GM15510 (cell line): ENCODE results near the gene SH3RF3.

Experiments
- POLR2A ChIP-seq: IDR thresholded peaks from 3 replicates; pipeline ENCODE4 v1.6.1; 2011; ENCODE audit warnings: borderline replicate concordance; ENCODE audit not compliant: insufficient read length; ENCODE audit errors: extremely low read depth

Gene SH3RF3

DNA sequence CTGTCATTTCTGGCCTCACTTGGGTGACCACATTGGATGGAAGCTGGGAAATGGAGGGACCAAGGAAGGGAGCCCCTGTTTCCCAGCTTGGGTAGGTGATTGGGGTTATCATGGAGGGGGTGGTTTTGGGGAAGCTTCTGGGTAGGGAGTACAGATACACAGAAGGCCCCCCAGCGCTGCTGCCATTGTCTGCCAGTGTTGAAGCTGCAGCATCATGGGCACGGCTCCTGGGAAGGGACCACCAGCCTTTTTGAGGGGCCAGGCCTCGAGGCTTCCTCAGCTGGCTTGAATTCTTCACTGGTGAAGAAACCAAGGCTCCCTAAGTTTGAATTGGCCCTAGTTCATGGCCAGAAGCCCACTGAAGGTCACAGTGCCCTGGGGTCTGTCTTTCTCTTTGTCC is 25.2 kb downstream of the SH3RF3 start:
- TF ChIP-seq POLR2A = no peak

DNA sequence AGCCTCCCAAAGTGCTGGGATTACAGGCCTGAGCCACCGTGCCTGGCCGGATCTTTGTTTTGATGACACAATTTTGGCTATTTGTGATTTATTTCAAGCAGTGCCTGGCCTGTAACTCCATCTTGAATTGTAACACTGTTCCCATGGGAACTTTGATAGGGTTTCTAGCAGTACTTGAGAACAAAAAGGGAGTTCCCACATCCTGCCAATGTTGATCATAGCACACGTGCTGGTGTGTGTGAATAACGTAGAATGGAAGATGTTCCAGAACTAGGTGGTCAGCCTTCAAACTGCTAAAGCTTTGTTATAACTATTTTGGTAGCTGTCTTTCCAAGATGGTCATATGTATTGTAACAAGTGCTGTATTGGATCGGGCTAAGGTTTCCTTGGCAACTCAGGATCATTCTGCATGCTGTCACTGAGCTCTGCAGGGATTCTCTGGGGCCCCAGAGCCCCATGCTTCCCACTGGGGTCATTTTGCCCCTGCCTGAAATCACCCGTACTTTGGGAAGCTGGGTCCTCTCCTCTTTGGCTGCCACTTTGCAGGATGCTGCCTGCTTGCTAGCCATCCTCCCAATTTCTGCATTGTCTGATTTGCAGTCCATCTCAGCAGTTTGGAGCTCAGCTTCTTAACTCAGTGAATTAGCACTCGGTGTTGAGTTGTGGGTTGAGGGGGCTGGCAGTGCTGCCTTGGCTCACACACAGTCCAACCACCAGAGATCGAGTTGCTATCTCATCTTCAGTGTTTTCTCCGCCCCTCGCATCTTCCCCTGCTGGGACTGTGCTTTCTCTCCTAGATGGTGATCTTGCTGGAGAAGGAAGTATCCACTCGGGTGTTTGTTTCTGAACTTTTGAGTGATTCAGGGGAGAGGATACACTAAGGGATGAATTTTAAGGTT is 26.8 kb downstream of the SH3RF3 start:
- no peak for TF ChIP-seq POLR2A

DNA sequence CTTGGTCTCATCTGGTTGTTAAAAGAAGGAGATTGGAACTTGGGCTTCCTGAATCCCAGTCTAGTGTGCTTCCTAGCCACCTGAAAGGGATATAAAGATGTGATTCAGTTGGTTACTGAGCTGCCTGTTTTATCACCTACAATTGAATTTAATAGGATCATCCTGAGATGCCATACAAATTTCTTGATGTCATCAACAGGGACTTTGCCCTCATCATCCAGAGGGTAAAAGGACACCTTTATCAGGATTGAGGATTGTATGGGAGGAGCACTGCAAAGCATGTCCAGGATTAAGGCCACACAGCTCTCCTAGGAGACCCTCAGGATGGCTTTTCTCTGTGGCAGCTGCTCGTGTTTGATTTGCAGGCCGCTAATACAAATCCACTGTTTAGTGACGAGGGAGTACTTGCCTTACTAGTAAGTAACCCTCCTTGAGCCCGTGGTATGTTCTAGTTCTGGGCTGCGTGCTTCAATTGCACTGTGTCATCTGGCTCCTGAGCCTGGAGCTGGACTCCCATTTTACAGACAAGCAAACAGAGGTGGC is 28.6 kb downstream of the SH3RF3 start:
- TF ChIP-seq POLR2A = no peak

DNA sequence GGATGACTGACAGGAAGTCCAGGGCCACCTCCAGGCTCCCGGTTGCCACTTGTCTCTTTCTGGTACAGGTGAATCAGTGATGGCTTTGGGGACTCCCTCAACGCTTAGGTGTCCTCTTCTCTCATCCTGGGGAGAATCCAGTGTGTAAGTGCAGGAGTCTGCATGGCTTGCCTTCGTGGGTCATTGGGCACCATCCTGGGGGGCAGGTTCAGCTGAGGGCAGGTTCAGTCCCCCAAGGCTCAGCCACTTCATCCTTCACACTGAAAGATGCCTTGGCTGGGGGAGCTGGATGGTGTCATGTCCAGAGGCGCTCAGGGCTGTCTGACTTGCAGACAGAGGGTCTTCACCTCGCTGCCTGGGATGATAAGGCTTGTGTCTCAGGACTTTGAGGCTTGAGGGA is 29.2 kb downstream of the SH3RF3 start:
- TF ChIP-seq POLR2A = no peak

DNA sequence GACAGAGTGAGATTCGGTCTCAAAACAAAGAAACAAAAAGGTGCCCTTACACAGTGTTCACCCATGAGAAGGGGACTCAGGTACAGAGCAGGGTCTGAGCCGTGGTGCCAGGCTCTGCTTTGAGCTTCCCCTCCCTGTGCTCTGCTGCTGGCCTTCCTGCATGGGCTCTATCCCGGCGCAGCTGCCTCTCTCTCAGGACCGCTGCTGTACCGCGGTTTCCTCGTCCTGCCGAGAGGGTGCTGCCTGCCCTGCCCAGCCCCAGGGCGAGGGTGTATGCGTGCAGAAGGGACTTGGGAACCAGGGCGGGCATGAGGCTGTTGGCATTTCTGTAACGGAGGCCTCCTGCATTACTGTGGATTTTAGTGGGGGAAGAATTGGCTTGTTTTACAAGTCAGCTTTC is 30.1 kb downstream of the SH3RF3 start:
- TF ChIP-seq POLR2A = no peak

DNA sequence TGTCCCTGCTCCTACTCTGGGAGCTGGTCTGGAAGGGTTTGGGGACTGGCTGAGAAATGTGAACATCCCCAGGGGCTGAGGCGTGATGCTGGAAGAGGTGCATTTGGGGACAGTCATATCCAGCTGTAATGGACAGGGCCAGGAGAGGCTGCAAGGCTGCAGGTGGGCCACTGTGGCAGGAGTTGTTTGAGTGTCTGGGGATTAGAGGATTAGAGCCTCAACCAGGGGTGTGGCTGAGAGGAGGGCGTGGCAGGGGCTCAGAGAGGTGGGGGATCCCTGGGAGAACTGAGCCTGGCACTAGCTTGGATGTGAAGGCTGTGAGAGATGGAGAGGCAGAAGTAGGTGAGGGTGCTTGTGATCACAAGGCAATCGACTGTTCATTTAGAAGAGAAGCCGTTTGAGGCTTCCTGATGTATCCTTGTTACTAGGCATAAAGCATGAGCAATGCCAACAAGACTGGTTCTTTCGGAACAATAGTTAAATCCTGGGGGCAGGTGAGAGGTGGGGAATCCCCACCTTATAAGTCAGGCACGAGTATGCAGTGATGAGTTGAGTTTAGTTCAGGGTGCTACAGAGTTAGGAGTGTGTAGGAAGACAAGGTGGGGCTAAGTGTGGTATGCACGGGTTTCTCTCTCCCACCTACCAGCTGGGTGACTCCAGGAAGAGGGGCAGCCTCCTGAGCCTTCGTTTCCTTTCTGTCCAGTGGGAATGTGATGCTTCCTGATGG is 31.9 kb downstream of the SH3RF3 start:
- TF ChIP-seq POLR2A = no peak

DNA sequence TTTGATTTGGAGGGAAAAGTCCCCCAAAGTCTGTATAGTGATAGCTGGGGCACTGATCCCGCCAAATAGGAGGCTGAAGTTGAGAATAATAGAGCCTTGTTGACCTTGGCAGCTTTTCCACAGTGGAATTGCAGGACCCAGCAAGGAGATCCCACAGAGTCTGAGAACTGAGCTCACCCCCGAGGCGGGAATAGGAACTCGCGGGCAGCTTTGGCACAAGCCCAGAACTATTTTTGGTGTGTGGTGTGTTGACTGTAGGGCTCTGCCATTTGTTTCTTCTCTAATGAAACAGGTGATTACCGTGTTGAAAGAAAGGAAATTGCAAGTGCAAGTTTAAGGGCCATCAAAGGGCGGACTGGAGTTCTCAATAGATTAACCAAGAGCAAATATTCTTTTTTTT is 34.0 kb downstream of the SH3RF3 start:
- no peak for TF ChIP-seq POLR2A

DNA sequence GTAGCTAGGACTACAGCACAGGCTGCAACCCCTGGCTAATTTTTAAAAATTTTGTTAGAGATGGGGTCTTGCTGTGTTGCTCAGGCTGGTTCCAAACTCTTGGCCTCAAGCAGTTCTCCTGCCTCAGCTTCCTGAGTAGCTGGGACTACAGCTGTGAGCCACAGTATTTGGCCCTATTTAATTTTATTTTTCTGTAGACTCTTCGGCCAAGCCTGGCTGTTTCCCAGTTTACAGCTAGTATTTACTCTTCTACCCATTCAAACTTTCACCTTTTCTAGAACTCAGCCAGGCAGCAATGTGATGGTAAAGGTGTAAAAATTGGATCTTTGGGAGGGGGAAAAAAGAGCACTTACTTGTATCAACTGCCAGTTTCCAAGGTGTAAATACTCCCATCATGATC is 35.3 kb downstream of the SH3RF3 start:
- no peak for TF ChIP-seq POLR2A

DNA sequence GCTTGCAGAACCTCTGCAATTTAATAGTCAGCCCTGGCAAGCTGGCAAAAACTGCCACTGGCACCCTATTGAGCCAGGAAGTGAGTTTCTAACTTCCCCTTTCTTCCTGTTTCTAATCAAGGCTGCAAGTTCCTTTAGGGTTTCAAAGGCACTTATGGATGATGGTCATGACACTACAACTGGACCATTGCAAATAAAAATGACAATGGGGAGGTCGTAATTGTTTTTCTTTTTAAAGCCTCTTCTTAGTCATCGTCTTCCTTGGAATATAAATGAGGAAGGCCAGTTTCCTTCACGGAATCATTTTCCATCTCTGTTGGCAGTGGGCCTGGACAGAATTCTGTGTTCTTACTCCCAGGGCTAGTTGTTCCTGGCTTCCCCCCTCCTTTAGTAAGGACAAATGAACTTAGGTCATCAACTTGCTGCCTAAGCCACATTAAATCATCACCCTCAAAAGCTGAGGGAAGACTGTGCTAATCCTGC is 35.8 kb downstream of the SH3RF3 start:
- no peak for TF ChIP-seq POLR2A

DNA sequence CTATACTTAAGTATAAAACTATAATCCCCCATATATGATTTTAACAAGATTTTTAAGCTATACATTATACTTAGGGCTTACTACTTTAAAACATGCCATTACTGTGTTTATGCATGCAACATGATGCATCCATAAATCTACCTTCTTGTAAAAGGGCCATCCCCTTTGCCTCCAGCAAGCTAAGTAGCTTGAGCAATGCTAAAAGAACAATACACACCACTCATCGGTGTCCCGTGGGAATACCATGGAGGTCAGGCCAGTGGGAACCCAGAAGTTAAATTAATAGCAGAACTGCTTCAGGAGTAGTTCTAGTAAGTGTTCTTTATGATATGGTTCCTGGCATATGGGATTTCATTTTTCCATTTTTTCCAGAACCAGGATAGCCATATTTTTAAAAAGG is 37.8 kb downstream of the SH3RF3 start:
- no peak for TF ChIP-seq POLR2A

DNA sequence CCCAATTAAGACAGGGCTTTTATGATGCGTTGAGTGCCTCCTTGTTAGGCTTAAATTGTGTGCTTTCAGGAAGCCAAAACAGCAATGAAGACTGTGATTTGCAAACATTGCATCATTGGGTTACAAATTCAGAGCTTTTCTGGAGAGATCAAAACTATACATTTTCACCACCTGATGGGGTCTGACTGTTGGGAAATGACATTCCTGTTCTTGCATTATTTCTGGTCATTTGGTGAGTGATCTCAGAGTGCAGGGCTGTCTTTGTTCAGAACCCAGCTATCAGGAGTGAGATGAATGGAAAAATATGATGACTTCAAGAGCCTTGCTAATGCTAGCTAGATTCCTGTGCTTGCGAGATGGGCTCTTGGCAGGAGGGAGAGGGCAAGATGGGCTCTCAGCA is 39.1 kb downstream of the SH3RF3 start:
- TF ChIP-seq POLR2A = no peak

DNA sequence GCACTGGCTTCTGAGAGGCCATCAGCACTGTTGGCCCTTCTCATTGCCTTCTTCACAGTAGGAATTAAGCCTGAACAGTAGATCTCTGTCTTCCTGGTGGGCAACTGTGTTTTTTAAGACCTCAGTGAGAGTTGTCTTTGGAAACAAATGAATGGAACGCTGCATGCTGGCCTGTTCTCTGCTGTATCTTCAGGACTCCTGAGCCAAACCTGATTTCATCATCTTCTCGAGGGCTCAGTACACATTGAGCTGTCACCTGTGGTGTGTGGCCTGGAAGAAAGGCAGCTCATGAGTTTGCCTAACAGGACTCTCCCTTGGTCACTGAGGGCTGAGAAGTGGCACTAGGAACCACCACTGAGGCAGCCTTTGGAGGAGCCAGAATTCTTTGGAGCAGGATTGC is 39.7 kb downstream of the SH3RF3 start:
- TF ChIP-seq POLR2A = no peak

DNA sequence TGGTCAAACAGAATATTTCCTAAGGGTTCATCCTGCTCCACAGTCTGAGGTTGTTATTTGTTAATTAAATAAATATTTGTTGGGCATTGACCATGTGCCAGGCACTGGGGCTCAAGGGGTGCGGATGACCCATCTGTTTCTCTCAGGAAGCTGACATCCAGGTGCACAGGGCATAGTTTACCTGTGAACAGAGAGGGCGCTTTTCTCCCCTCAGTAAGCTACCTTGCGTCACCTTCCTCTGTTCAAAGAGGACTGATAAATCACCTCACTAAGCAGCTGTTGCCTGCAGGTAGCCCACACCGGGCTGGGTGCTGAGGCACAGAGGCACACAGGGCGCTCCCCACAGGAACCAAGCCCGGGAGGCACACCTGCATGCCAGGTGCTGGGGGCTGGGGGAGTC is 41.6 kb downstream of the SH3RF3 start:
- TF ChIP-seq POLR2A = no peak

DNA sequence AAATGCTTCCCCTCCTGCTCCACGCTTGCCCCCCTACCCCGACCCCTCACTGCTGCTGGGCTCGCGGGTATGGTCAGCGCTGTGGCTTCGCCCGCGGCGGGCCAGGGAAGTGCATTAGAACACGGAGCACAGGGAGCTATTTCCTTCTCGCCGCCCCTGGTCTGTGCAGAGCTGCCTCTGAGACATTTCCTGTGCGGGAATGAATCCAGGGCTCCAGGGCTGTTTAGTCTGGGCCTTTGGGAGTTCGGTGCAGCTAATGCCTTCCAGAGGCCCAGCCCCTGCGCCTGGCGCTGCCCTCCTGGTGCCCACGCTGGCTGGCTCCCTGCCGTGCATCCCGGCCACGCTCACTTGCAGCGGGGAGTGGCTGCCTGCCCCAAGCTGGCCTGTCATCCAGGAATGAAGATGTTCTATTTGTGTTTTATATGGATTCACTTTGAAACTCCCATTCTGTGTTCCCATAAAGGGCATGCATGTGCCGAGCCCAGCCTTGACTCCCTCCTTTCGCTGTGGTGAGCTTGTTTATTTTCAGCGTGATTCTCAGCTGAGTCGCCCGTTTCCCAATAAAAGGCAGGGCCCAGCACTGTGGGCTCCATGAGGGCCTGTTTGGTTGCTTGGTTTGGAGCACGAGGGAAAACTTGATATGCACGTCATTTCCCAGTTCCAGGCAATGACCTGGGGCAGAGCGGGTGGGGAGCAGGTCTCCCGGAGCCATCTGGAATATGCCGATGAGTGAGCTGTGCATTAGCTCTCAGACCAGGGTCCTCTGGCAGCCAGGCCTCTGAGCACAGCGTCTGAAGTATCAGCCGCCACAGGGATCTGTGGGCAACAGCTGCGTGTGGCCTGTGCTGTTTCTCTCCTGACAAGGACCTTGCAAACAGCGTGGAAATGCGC is 42.7 kb downstream of the SH3RF3 start:
- no peak for TF ChIP-seq POLR2A
